Right atrium auricular region (tissue), 2 donors: Measurements from ENCODE around the gene CAPN10. TPM values are rescaled to one million over a fixed set of nuclear protein-coding genes. Genes with fewer than 3 reads are reported as not detected.

Experiments used
- DNase-seq: peaks from one replicate; pipeline ENCODE4 v3.0.0-alpha.2; 2019; ENCODE audit warnings: low spot score
- H3K27ac ChIP-seq, 2 donors: fragments of 200-600 bp; sonication (generic); 1 replicate in 1 of 2; 2 replicates in 1 of 2; pipeline ENCODE4 v1.5.1; 2016 to 2019
- H3K27me3 ChIP-seq, 2 donors: fragments of 200-600 bp; sonication (generic); one replicate each; pipeline versions ENCODE4 v1.5.1 to v1.6.0; 2017 to 2019
- H3K36me3 ChIP-seq: fragments of 200-600 bp; sonication (generic); one replicate; pipeline ENCODE4 v1.5.1; 2016
- H3K4me1 ChIP-seq, 2 donors: fragments of 200-600 bp; sonication (generic); one replicate each; pipeline versions ENCODE4 v1.5.1 to v1.6.0; 2017 to 2019
- H3K4me3 ChIP-seq, 2 donors: fragments of 200-600 bp; sonication (generic); 1 replicate in 1 of 2; 2 replicates in 1 of 2; pipeline ENCODE4 v1.5.1; 2017 to 2019; ENCODE audit warnings: mild to moderate bottlenecking in 1 of 2, moderate library complexity in 1 of 2
- H3K9me3 ChIP-seq, 2 donors: fragments of 200-600 bp; sonication (generic); one replicate each; pipeline ENCODE4 v1.5.1; 2019
- CTCF ChIP-seq, 2 donors: fragments of 200-600 bp; sonication (generic); IDR thresholded peaks; one replicate each; pipeline ENCODE4 v1.5.1; 2019; ENCODE audit warnings: antibody characterized with exemption in 2 of 2
- total RNA-seq, 2 donors: library from RNA; depleted of rRNA; stranded (reverse); fragments of >200 nt; gene quantifications; one replicate each; pipeline ENCODE4 v1.1.0, GENCODE V29; 2016

The CAPN10 gene
- total RNA-seq, 2 donors from 2014 or later: 14.1 to 14.6 TPM

GRCh38 chr2:240569523-240569997, 17.0 kb upstream of the CAPN10 start:
- Histone ChIP-seq H3K9me3 (no peaks in the 10 kb centered on the region), H3K36me3 (peaks cover 10% of the 10 kb centered on the region), H3K27me3 (no peaks in the 10 kb centered on the region), H3K4me3 (peak overlapping the region; percentile 77 to 81), H3K4me1 (peaks cover 0 to 55% of the 10 kb centered on the region in 2 donors), H3K27ac (peak overlapping the region; percentile 76 to 80)
- no peak for DNase-seq
- TF ChIP-seq CTCF (IDR thresholded peaks at IDR 0.05): no peak

- no peak for DNase-seq
- no peak for TF ChIP-seq CTCF (IDR thresholded peaks at IDR 0.05)
- Histone ChIP-seq H3K4me1 (peaks cover 0 to 50% of the 10 kb centered on the region in 2 donors), H3K36me3 (peaks cover 15% of the 10 kb centered on the region), H3K4me3 (peak overlapping the region in 1 of 2 donors; percentile 77), H3K27me3 (no peaks in the 10 kb centered on the region), H3K9me3 (no peaks in the 10 kb centered on the region), H3K27ac (no peak overlapping the region)
These were observed 16.5 kb upstream of the CAPN10 start for GRCh38 chr2:240569998-240570530.

- peaks cover 0 to 44% of the 10 kb centered on the region in 2 donors for H3K4me1 ChIP-seq
- no peak for DNase-seq
- H3K27me3 ChIP-seq: no peaks in the 10 kb centered on the region
- no peak overlapping the region for H3K4me3 ChIP-seq
- H3K36me3 ChIP-seq: peaks cover 22% of the 10 kb centered on the region
- H3K27ac ChIP-seq: no peak overlapping the region
- TF ChIP-seq CTCF (IDR thresholded peaks at IDR 0.05): no peak
- no peaks in the 10 kb centered on the region for H3K9me3 ChIP-seq
These were observed 15.8 kb upstream of the CAPN10 start for GRCh38 chr2:240570531-240571313.

GRCh38 chr2:240571314-240571973, 15.1 kb upstream of the CAPN10 start:
- no peak overlapping the region for H3K27ac ChIP-seq
- peaks cover 0 to 38% of the 10 kb centered on the region in 2 donors for H3K4me1 ChIP-seq
- no peak overlapping the region for H3K4me3 ChIP-seq
- H3K27me3 ChIP-seq: no peaks in the 10 kb centered on the region
- DNase-seq: no peak
- TF ChIP-seq CTCF (IDR thresholded peaks at IDR 0.05): no peak
- H3K36me3 ChIP-seq: peaks cover 28% of the 10 kb centered on the region
- H3K9me3 ChIP-seq: no peaks in the 10 kb centered on the region

- H3K4me3 ChIP-seq: no peak overlapping the region
- peaks cover 36% of the 10 kb centered on the region for H3K36me3 ChIP-seq
- H3K27ac ChIP-seq: no peak overlapping the region
- no peak for TF ChIP-seq CTCF (IDR thresholded peaks at IDR 0.05)
- H3K27me3 ChIP-seq: no peaks in the 10 kb centered on the region
- no peaks in the 10 kb centered on the region for H3K9me3 ChIP-seq
- no peak for DNase-seq
- H3K4me1 ChIP-seq: peaks cover 0 to 29% of the 10 kb centered on the region in 2 donors
These were observed 14.1 kb upstream of the CAPN10 start for GRCh38 chr2:240572141-240573031.
